ENCODE results near the gene ZNF566.
"Not testable (repeated sequence)": the region's sequence is repeated elsewhere in the genome, so short reads cannot be mapped to it uniquely, and the experiment has no call there.

Gene ZNF566

DNA sequence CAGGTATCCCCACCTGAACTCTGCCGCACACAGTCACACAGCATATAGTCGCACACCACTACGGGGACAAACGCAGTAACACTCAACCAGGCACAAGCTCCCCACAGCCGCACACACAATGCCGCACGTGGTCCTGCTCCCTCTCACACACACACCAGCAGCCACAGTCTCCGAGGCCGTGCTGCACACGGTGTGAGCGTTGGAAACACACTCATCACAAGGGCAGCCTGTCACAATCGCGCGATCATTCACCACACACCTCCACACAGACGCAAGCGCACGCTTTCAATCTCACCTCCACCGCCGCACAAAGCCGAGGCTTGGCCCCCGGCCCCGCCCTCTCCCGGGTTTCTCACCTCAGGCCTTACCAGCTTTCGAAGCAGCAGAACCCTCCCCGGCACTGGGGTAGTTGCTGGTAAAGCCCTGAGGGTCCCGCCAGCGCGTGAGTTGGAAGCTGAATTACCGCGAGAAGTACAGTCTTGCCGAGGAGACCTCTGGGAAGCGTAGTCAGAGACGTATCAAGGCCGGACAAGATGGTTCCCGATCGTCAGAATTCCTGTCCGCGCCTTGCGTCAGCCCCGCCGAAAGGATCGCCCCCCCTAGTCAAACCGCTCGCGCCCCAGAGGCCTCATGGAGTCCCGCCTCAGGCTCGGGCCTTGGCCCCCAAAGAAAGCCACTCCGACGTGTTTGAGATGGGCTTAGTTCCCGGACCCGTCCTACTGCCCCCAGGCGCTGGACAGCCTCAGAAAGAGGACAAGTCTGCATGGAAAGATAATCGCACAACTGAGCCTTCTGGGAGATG is at the start of gene ZNF566:
Gene ZNF566, minus strand, starts transcription at position 444 of the 802 bp plus-strand sequence. CDS start 13,004 bp downstream, outside the sequence.
- DNase-seq: peak; percentile 94 to 95

DNA sequence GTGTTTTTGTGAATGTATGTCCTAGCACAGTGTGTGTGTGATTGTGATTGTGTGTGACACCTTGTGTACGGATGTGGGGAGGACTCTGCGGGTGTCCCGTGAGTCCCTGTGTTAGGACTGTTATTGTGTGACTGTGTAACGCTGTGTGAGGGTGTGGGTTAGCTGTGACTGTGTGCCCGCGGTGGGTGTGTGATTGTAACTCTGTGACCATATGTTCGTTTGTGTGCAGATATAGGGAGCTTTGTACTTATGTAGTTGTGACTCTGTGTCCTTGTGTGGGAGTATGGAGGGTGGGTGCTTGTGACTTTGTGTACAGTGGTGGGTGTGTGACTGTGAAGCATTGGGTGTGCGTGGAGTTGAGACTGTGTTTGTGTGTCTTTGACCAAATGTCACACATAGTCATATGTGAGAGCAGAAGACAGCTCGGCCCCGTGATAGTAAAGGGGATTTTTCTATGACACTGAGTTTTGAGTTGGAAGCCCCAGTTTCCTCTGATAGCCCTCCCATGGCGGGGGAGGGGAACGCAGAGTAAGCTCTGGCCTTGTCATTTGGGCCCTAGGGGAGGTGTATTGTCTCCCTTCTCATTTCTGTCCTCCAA is 39.7 kb upstream of the ZNF566 start:
- peak; percentile 43 to 46 for DNase-seq

DNA sequence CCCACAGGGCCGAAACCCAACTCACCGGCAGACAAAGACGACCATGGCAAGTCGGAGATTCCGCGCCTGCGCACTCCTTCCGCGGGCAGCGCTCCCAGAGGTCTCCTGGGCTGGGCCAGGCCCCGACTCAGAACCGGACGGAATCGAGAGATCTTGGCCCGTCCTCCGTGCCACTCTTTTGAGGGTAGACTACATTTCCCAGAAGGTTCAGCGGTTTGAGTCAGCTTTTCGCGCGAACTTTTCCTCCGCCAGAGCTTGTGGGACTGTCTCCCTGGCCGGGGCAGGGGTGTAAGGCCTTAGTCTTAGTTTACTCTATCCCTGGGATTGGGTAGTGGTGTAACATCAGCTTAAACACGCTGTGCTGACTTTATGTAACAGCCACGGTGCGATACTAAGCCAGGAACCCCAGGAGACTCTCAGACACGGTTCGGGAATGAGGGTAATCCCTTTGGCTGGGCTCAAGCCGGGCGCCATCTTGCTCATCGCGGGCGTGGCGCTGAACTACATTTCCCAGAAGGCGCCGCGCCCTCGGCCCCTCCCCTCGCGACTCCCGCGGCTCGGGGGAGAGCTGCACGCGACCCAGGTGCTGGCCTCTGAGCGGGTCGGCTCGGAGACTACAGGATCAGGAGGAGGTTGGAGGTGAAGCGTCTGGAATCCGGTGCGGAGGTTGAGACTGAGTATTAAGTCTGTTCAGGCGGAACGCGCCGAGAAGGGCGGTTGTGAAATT is 39.0 kb upstream of the ZNF566 start, which contains the start of gene ZNF260:
Gene ZNF260, minus strand, starts transcription at position 78 of the 727 bp plus-strand sequence. CDS start 13,033 bp downstream, outside the sequence.
- peak; percentile 95 for DNase-seq

DNA sequence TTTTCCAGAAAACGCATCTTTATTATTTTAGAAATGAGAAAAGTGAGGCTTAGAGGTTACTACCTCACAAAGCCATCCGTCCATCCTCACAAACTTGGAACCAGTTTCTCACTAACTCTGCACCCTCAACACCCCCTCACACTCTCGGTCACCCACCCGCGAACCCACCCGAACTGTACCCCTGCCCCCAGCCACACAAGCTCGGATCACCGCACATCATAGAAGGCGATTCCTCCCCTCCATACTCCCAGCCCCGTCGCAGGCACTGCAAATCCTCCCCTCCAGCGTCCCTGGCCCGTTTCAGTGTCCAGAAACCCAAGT is 38.5 kb upstream of the ZNF566 start:
- no peak for DNase-seq

DNA sequence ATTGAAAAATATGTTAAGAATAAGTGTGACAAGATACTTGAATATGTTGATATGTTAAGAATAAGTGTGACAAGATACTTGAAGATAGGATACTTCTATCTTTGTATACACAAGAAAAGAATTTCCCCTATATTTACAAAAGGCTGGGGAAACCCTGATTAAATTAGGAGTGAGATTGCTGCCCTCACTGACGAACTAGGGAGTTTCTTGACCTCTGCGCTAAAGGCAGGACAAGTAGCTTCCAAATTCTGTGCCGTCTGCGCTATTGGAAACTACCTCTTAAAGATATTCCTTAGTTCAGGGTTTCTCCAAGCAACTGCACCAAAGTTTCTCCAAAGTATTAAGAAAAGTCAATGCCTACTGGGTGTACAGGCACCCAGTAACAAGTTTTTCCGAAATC is 38.0 kb upstream of the ZNF566 start:
- no peak for DNase-seq

DNA sequence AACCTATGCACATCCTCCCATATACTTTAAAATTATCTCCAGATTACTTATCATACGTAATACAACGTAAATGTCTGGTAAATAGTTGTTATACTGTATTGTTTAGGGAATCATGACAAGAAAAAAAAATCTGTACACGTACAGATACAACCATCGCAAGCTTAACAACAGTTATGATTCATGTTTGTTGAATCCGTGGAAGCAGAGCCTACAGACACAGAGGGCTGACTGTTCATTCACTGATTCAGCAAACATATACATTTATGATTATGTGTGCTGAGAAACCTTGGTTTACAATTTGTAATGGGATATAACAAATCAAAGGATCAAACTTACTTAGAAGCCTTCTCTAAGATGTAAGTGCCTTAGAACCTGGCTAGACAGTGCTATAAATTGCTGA is 37.2 kb upstream of the ZNF566 start:
- DNase-seq: no peak

DNA sequence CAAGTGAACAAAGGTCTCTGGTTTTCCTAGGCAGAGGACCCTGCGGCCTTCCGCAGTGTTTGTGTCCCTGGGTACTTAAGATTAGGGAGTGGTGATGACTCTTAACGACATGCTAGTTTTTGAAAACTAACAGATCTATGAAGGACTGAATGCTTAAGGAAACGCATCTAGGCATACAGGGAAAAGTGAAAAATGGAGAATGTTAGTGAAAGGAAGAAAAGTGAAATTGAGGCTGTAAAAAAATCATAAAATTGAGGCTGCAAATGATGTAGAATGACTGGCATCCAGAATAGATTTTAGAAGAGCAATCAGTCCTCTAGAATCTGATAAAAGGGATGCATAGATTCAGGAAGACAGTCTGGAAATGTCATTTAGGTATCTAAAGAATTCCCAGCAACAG is 35.3 kb upstream of the ZNF566 start:
- no peak for DNase-seq

DNA sequence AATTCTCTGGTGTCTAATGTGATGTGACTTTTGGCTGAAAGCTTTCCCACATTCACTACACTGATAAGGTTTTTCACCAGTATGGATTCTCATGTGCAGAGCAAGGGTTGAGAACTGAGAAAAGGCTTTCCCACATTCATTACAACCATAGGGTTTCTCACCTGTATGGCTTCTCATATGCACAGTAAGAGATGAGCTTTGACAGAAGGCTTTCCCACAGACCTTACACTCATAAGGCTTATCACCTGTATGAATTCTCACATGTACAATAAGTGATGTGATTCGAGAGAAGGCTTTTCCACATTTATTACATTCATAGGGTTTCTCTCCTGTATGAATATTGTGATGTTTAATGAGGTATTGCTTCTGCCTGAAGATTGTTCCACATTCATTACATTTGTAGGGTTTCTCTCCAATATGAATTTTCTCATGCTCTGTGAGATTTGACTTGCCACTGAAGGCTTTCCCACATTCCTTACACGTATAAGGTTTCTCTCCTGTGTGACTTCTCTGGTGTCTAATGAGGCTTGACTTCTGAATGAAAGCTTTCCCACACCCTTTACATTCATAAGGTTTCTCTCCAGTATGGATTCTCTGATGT is 24.8 kb upstream of the ZNF566 start:
- DNase-seq: no peak

DNA sequence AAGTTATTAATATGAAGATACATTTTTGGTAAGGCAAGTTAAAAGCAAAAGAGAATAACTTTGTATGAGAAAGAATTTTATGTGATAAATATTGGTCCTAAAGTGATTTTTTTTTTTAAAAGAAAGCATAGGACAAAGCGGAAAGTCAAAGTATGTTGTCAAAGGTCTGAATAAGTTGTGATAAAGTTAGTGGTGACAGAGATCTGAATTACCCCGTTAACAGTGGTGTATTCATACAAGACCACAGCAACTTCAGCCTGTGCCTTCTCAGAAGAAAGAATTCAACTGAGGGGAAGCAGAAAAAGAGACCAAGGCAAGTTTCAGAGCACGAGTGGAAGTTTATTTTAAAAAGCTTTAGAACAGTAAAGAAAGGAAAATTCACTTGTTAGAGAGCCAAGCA is 19.0 kb upstream of the ZNF566 start:
- no peak for DNase-seq

DNA sequence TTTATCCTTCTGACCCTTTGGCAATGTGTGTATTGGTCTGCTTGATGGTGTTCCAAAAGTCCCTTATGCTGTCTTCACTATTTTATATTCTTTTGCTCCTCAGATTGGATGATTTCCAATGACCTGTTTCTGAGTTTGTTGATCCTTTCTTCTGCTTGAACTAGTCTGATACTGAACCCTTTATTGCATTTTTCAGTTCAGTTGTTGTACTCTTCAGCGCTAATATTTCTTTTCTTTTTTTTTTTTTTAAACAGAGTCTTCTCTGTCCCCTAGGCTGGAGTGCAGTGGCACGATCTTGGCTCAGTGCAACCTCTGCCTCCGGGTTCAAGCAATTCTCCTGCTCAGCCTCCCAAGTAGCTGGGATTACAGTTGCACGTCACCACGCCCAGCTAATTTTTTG is 12.6 kb upstream of the ZNF566 start:
- no peak for DNase-seq

DNA sequence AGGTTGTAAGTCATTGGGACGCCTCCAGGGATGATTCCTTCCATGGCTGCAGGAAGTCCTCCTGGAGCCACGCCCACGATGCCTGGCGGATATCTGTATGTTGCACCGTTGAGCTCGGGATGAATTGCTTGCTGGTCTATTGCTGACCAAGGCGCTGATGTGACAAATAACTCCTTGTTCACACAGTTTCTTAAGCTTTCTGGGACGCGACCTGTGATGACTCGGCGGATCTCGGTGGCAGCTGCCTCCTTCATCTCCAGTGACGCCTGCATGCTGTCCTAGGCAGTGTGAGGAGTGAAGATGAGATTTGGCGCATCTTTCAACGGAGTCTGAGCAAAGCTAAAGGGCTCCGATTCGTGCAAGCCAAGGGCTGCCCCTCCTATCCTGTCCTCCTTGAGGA is 7.6 kb upstream of the ZNF566 start:
- no peak for DNase-seq

DNA sequence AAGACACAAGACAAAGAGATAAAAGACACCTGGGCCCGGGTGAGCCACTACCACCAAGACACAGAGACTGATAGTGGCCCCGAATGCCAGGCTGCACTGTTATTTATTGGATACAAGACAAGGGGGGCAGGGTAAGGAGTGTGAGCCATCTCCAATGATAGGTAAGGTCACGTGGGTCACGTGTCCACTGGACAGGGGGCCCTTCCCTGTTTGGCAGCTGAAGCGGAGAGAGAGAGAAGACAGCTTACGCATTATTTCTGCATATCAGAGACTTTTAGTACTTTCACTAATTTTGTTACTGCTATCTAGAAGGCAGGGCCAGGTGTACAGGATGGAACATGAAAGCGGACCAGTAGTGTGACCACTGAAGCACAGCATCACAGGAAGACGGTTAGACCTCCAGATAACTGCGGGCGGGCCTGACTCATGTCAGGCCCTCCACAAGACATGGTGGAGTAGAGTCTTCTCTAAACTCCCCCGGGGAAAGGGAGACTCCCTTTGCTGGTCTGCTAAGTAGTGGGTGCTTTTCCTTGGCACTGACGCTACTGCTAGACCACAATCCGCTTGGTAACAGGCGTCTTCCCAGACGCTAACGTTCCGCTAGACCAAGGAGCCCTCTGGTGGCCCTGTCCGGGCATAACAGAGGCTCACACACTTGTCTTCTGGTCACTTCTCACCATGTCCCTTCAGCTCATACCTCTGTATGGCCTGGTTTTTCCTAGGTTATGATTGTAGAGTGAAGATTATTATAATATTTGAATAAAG is 3.5 kb upstream of the ZNF566 start:
- peak; percentile 41 to 49 for DNase-seq

DNA sequence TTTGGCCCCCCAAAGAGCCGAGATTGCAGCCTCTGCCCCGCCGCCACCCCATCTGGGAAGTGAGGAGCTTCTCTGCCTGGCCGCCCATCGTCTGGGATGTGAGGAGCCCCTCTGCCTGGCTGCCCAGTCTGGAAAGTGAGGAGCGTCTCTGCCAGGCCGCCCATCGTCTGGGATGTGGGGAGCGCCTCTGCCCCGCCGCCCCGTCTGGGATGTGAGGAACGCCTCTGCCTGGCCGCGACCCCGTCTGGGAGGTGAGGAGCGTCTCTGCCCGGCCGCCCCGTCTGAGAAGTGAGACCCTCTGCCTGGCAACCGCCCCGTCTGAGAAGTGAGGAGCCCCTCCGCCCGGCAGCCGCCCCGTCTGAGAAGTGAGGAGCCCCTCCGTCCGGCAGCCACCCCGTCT is 1.5 kb upstream of the ZNF566 start:
- DNase-seq: not testable (repeated sequence)

DNA sequence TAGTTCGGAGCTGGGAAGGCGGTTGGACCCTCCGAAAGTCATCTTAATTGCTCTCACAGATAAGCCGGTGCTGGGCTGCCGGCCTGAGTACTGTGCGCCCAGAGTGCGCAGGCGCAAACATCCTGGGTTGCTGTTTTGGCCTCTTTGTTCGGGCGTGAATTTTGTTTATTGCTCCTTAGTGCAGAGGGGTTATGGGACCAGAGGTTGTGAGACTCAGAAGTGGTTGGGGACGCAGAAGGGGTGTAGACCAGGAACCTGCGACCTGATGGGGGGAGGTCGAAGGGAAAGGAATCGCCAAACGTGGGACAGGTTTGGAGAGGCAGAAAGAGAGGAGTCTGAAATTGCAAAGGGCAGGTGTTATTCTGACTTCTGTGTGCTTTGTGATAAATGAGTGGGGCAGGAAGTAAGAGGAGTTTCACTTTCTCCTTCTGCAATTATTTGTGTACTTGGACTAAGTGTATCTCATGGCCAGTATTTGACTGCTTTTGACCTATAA is 607 bp upstream of the ZNF566 start:
- no peak for DNase-seq

DNA sequence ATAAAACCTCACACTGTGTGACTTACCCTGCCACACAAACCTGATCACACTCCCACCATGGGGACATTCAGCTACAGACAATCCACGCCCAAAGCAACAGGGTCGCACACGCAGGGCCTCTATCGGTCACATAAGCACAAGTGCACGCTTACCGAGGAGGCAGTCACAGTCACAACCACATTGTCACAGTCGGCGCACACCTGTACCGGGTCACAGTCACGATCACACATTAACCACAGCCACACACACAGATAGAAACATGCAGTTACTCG is 579 bp downstream of the ZNF566 start:
- no peak for DNase-seq

DNA sequence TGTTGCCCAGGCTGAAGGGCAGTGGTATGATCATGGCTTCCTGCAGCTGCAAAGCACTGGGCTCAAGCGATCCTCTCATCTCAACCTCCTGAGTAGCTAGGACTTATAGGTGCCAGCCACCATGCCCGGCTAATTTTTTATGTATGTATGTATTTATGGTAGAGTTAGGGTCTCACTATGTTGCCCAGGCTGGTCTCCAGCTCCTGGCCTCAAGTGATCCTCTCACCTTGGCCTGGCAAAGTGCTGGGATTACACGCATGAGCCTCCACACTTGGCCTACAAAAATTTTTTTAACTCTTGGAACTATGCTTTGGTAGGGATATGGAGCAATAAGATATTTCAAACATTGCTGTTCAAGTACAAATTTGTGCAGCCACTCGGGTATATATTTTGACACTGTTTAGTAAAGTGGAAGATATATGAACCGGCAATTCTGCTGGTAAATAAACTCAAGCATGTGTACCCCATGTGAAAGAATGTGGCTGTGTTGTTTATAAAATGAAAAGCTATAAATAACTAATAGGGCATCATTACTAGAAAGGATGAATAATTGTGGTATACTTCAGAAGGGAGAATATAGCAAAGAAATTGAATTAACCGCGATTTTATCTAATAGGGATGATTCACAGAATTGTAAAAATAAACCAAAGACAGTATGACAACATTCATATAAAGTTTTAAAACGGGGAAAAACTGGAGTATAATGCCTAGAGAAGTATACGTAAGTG is 1.1 kb downstream of the ZNF566 start:
- DNase-seq: no peak

DNA sequence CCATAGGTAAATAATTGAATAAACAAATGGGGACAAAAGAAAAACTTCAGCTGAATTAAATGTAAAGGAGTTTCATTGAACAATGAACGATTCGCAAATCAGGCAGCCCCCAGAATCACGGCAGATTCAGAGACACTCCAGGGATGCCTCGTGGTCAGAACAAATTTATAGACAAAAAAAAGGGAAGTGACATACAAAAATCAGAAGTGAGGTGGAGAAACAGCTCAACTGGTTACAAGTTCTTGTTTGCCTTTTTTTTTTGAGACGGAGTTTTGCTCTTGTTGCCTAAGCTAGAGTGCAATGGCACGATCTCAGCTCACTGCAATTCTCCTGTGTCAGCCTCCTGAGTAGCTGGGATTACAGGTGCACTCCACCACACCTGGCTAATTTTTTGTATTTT is 5.7 kb downstream of the ZNF566 start:
- DNase-seq: no peak

DNA sequence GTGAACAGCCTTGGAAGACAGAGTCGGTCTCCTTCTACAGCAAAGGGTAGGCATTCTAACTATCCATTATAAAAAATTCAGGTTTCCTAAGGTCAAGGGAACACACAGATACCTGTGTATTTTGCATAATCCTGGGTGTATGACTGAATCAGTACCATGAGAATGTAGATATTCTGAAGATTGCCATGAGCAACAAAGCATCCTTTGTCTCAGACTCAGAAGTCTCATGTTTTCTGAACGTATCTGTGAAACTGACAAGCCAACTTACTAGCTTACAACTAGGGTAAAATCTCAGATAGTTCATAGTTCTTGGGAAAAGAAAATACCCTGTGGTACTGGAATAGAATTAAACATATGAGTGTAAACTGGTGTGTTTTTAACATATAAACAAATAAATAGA is 6.5 kb downstream of the ZNF566 start:
- no peak for DNase-seq

DNA sequence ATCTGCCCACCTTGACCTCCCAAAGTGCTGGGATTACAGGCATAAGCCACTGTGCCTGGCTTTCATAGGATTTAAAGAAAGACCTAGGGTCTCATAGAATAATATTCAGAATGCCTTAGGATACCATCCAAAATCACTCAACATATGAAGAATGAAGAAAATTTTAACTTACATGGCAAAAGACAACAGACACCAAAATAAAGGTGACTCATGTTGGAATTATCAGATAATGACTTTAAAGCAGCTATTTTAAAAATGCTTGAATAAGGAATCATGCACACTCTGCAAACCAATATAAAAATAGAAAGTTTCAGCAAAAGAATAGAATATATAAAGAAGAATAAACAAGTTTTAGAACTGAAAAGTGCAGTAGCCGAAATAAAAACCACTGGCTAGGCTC is 29.3 kb downstream of the ZNF566 start:
- DNase-seq: no peak

DNA sequence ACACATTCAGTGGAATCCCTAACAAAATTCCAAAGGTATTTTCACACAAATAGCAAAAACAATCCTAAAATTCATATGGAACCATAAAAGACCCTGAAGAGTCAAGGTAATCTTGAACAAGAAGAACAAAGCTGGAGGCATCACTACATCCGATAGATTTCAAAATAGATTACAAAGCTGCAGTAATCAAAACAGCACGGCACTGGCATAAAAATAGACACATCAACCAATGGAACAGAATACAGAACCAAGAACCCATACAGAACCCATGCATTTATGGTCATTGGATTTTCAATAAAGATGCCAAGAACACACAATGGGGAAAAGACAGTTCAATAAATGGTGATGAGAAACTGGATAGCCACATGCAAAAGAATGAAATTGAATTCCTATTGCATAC is 32.5 kb downstream of the ZNF566 start:
- no peak for DNase-seq

DNA sequence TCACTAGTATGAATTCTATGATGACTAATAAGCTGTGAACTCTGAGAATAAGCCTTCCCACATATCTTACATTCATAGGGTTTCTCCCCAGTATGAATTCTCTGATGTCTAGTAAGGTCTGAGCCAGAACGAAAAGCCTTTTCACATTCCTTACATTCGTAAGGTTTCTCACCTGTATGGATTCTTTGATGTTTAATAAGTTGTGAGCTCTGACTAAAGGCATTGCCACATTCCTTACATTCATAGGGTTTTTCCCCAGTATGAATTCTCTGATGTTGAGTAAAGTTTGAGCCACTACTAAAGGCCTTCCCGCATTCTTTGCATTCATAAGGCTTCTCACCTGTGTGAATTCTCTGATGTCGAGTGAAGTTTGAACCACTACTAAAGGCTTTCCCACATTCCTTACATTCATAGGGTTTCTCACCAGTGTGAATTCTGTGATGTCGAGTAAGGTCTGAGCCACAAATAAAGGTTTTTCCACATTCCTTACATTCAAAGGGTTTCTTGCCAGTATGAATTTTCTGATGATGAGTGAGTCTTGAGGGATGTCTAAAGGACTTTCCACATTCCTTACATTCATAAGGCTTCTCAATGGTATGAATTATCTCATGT is 40.2 kb downstream of the ZNF566 start:
- DNase-seq: no peak

DNA sequence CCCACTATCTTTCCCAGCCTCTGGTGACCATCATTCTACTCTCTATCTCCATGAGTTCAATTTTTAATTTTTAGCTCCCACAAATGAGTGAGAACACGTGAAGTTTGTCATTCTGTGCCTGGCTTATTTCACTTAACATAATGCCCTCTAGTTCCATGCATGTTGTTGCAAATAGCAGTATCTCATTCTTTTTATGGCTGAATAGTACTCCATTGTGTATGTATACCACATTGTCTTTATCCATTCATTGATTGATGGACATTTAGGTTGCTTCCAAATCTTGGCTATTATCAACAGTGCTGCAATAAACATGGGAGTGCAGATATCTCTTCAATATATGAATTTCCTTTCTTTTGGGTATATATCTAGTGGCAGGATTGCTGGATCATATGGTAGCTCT is 48.0 kb downstream of the ZNF566 start:
- DNase-seq: no peak
